NK-92 treated with Interleukin-12 subunit alpha and Interleukin-12 subunit beta, amount 100 ng/mL, for 24 hours (cell line): ENCODE results near the gene TGFBR3L.
"Not testable (repeated sequence)": the region's sequence is repeated elsewhere in the genome, so short reads cannot be mapped to it uniquely, and the experiment has no call there.

Source experiments
- DNase-seq: peaks from one replicate; lab custom pipeline; 2025; lab: John Stamatoyannopoulos, UW

The TGFBR3L gene

DNA sequence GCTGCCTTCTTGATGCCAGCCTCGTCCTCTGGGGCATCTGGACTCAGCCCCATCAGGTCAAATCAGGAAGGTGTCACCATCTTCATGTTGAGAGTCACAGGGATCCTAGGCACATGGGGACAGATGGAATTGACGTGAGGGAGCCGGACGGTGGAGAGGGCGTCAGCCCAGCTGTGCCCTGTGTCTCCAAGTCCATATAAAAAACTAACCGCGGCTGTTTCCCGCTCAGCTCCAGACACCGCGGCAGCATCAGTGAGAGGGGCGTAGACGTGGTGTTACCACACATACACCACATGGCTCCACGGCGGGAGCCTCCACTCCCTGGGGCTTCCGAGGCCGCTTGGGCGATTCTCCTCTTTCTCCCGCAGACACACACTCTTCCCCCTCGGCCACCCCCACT, 34.8 kb upstream of the TGFBR3L start:
- no peak for DNase-seq

DNA sequence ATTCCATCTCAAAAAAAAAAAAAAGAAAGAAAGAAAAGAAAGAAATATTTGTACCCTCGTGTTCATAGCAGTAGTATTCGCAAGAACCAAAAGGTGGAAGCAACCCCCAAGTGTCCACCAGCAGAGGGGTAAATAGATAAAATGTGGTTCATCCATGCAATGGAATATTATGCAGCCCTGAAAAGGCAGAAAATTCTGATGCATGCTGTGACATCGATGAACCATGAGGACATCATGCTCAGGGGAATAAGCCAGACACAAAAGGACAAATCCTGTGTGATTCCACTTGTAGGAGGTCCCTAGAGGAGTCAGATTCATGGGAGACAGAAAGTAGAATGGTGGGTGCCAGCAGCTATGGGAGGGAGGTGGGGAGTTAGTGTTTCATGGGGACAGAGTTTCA, 32.7 kb upstream of the TGFBR3L start:
- DNase-seq, result no peak

DNA sequence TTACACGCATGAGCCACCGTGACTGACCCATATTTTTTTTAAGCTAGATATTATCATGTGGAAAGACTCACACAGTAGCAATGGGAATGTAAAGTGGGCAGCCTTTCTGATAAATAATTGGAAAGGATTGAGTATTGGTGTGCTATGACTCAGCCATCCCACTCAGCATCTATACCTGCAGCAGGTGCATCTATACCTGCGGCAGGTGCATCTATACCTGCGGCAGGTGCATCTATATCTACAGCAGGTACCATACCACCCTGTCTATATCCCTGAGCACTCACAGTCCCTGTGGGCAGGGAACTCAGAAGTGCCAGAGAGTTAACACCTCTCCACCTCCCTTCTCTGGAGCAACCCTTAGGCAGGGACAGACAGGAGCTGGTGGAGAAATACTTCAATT, 31.5 kb upstream of the TGFBR3L start:
- DNase-seq, result no peak

DNA sequence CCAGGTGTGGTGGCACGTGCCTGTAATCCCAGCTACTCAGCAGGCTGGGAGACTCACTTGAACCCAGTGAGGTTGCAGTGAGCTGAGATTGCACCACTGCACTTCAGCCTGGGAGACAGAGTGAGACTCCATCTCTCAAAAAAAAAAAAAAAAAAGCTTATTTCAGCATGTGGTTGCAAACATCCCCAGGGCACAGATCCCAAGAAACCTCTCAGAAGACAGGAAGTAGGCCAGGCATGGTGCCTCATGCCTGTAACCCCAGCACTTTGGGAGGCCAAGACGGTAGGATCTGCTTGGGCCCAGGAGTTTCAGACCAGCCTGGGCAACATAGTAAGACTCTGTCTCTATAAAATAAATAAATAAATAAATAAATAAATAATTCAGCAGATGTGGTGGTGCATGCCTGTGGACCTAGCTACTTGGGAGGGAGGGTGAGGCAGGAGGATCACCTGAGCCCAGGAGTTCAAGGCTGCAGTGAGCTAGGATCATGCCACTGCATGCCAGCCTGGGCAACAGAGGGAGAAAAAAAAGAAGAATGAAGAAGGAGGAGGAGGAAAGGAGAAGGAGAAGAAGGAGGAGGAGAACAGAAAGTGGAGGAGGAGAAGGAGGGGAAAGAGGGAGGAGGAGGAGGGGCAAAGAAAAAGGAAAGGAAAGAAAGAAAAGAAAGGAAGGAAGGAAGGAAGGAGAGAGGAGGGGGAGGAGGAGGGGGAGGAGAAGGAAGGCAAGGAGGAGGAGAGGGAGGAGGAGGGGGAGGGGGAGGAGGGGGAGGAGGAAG, 30.6 kb upstream of the TGFBR3L start:
- DNase-seq, result no peak

DNA sequence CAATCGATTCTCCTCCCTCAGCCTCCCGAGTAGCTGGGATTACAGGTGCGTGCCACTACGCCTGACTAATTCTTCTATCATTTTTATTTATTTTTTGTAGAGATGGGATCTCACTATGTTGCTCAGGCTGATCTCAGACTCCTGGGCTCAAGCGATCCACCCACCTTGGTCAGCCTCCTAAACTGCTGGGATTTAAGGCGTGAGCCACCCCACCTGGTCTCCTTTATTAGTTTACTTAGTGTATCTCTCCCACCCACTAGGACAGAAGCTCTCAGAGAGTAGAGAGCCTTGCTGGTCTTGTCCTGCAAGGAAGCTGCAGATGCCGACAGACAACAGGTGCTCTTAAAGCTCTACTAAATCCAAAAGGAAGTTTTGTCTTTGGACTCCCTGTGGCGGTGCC, 28.8 kb upstream of the TGFBR3L start:
- no peak for DNase-seq

DNA sequence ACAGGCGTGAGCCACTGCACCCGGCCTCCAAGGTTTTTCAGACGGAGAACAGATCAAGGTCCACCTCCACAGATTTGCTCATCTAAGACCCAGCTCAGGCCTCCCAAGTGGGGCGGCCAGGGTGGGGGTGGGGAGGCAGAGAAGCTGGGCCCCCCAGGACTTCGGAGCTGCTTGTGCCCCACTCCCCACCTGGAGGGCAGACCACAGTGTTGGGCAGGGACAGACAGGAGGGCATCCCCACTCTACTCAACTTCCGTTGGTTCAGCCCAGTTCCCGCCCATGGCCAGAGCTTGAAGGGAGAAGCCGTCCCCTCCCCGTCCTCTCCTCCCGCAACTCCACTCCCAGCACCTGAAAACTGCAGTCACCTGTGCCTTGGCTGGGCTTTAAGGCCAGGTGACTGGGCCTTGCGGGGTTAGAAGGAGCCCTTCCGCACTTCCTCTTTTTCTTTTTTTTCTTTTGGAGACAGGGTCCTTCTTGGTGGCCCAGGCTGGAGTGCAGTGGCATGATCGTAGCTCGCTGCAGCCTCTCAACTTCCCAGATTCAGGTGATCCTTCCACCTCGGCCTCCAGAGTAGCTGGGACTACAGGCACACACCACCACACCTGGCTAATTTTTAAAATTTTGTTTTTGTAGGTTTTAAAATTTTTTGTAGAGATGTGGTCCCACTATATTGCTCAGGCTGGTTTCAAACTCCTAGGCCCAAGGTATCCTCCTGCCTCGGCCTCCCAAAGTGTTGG, 27.1 kb upstream of the TGFBR3L start:
- no peak for DNase-seq

DNA sequence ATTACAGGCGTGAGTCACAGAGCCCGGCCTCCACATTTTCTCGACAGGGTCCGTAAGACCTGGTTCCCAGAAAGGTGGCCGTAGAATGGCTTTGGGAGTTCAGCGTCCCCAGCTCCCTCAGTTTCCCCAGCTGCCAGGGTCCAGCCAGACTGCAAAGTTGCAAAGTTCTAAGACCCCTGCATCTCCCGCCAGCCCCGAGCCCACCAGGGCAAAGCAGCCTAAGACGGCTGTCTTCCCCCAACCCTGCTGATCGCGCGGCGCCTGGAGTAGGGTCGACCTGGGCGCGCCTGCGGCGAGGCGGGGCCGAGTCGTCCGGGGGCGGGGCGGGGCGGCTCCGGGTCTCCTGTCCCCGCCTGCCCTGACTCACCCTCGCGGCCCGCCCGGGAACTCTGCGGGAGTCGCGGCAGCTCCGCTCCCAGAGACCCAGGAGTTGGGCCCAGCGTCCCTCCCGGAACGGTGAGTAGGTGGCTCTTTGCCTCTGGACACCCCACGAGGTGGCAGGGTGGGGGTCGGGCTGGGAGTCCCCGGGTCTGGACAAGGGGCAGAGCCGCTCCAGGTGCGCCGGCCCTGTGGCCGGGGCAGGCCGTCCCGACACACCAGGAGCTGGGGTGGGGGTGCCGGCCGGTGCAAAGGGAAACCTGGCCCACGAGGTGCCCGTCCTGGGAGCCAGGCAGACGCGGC, 26.3 kb upstream of the TGFBR3L start, which contains the start of gene LRRC8E:
TSS of gene LRRC8E (plus strand) at position 366 of the 681 bp plus-strand sequence. CDS start 7,094 bp downstream, outside the sequence.
- DNase-seq, result no peak

DNA sequence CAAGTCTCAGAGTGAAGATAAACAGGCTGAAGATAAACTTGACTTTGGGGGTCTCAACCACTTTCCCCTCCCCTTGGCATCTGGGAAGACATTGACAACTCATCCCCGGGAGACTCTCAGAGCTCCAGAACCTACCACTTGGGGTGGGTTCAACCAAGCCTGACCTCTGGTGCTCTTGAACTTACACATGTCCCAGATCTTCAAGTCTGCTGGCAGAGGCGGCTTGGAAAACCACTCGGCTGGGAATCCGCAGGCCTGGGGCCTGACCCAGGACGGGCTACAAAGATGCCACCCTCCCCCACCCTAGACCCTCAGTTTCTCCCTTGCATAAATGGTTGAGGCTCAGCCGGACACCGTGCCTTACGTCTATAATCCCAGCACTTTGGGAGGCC, 25.8 kb upstream of the TGFBR3L start:
- no peak for DNase-seq

DNA sequence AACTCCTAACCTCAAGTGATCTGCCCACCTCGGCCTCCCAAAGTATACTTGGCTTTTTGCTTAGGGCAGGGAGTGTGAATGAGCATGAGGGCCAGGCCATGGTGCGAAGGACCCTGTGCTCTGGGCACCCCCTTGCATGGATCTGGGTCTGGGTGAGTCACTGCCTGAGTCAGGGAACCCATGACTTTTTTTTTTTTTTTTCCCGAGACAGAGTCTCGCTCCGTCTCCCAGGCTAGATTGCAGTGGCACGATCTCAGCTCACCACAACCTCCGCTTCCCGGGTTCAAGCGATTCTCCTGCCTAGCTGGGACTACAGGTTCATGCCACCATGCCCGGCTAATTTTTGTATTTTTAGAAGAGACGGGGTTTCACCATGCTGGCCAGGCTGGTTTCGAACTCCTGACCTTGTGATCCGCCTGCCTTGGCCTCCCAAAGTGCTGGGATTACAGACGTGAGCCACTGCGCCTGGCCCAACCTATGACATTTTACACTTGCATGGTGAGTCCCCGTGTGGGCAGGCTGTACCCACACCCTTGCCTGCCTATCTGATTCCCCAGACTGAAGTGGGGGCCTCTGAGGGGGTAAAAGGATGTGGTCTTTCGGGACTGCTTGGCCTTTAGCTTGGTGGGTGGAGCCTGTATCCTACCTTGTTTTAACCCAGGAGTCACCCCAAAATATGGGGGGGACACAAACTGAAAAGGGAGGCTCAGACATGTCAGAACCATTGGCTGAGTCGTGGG, 21.1 kb upstream of the TGFBR3L start:
- not testable (repeated sequence) for DNase-seq

DNA sequence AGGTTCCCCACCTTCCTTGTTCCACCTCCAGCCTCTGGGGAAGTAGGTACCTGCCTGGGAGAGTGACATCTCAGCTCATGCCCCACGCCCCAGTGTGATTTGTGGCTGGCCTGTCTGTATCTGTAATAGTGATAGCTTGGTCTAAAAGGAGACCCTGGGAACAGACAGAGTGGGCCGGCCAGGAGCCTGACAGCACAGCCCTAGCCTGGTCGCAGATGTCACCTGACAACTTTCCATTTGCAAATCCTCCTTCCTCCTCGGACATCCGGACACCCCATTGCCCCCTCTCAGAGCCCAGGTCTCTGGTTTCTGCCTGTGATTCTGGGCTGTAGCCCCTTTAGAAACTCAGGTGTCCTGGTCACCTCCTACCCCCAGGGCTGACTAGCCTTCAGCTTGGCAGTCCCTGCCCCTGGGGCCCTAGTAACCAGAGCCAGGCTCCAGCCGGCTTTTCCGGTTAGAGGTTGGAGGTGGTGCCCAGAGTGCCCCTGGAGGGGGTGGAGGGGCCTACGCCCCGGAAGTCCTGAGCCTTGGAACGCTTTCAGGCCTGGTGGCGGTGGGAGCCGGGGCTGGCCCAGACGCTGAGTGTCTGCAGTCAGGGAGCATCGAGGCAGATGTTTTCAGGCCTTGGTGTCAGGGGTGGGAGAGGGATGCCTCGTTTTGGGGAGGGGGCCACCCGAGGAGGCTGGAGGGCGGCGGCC, 19.9 kb upstream of the TGFBR3L start:
- no peak for DNase-seq

DNA sequence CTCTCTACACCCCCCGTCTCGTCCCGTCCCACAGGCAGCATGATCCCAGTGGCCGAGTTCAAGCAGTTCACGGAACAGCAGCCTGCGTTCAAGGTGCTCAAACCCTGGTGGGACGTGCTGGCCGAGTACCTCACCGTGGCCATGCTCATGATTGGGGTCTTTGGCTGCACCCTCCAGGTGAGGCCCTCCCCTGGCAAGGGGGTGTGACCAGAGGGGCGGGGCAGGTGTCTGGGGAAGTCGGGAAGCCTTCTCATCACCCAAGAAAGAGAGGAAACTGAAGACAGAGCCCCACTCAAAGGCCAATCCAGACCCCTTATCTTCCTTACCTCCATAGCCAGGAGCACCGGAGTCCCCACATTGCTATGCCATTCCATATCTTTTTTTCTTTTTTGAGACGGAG, 19.1 kb upstream of the TGFBR3L start:
- no peak for DNase-seq

DNA sequence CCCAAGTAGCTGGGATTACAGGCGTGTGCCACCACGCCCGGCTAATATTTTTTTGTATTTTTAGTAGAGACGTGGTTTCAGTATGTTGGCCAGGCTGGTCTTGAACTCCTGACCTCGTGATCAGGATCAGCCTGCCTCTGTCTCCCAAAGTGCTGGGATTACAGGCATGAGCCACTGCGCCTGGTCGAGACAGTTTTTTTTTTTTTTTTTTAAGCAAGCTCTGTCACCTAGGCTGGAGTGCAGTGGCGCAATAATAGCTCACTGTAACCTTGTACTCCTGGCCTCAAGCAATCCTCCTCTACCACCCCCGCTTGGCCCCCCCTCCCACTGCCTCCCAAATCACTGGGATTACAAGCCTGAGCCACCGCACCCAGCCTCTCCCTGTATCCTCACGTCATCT, 17.3 kb upstream of the TGFBR3L start:
- DNase-seq, result no peak

DNA sequence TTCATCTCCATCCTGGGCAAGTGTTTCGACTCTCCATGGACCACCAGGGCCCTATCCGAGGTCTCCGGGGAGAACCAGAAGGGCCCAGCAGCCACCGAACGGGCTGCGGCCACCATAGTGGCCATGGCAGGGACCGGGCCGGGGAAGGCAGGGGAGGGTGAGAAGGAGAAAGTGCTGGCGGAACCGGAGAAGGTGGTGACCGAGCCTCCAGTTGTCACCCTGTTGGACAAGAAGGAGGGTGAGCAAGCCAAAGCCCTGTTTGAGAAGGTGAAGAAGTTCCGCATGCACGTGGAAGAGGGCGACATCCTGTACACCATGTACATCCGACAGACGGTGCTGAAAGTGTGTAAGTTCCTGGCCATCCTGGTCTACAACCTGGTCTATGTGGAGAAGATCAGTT, 15.7 kb upstream of the TGFBR3L start:
- DNase-seq, result no peak

DNA sequence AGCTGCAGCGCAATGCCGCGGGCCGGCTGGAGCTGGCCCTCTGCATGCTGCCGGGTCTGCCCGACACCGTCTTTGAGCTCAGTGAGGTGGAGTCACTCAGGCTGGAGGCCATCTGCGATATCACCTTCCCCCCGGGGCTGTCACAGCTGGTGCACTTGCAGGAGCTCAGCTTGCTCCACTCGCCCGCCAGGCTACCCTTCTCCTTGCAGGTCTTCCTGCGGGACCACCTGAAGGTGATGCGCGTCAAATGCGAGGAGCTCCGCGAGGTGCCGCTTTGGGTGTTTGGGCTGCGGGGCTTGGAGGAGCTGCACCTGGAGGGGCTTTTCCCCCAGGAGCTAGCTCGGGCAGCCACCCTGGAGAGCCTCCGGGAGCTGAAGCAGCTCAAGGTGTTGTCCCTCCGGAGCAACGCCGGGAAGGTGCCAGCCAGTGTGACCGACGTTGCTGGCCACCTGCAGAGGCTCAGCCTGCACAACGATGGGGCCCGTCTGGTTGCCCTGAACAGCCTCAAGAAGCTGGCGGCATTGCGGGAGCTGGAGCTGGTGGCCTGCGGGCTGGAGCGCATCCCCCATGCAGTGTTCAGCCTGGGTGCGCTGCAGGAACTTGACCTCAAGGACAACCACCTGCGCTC, 14.8 kb upstream of the TGFBR3L start:
- DNase-seq, result no peak

DNA sequence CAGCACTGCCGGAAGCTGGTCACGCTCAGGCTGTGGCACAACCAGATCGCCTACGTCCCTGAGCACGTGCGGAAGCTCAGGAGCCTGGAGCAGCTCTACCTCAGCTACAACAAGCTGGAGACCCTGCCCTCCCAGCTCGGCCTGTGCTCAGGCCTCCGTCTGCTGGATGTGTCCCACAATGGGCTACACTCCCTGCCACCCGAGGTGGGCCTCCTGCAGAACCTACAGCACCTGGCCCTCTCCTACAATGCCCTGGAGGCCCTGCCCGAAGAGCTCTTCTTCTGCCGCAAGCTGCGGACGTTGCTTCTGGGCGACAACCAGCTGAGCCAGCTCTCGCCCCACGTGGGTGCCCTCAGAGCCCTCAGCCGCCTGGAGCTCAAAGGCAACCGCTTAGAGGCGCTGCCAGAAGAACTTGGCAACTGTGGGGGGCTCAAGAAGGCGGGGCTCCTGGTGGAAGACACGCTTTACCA, 14.2 kb upstream of the TGFBR3L start:
- DNase-seq, result no peak

DNA sequence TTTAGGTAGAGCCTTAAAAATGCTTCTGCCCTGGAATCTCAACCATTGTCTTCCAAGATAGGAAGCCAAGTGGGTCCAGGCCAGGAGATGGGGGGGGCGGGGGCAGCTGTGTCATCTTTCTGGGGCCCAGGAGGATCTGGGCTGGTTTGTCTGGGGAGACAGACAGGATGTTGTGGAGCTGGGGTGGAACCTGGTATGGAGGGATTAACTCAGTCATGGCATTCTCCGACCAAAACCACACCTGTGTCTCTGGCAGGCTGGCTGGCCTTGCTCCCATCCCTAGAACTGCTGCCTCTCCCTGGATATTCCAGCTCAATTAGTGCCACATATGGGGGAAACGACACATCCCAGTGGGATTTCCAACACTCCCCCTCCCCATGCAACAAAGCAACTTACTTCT, 13.7 kb upstream of the TGFBR3L start:
- DNase-seq, result no peak

DNA sequence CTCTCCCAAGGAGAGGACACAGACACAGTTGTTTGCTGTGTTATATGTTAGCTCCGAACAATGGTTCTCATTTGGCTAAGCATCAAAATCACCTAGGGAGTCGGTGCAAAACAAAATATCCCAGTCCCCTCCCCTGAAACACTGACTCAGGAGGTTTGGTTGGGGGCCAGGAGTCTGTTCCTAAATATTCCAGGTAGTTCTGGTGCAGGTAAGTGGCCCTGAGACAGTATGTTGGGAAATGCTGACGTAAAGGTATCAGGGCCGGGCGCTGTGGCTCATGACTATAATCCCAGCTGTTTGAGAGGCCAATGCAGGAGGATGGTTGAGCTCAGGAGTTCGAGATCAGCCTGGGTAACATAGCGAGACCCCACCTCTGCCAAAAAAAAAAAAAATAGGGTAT, 13.3 kb upstream of the TGFBR3L start:
- DNase-seq, result no peak

DNA sequence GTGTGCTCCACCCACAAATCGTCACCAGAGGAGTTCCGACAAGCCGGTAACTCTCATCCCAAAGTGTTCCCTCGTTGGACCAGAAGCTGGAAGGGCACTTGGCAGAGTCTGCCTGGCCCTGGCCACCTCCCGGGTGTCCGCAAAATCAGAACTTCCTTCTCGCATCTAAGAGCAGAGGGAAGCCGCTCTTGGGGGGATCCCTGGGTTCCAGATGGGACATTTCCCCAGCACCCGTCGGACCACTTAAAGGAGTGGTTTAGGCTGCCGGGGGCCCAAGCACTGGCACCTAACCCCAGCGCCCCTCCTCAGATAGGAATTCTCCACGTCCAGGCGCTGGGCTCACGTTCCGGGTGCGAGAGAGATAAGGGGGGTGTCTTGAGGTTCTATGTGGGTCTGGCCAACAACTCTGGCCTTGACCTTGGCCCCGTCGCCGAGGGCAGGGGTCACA, 11.8 kb upstream of the TGFBR3L start:
- no peak for DNase-seq

DNA sequence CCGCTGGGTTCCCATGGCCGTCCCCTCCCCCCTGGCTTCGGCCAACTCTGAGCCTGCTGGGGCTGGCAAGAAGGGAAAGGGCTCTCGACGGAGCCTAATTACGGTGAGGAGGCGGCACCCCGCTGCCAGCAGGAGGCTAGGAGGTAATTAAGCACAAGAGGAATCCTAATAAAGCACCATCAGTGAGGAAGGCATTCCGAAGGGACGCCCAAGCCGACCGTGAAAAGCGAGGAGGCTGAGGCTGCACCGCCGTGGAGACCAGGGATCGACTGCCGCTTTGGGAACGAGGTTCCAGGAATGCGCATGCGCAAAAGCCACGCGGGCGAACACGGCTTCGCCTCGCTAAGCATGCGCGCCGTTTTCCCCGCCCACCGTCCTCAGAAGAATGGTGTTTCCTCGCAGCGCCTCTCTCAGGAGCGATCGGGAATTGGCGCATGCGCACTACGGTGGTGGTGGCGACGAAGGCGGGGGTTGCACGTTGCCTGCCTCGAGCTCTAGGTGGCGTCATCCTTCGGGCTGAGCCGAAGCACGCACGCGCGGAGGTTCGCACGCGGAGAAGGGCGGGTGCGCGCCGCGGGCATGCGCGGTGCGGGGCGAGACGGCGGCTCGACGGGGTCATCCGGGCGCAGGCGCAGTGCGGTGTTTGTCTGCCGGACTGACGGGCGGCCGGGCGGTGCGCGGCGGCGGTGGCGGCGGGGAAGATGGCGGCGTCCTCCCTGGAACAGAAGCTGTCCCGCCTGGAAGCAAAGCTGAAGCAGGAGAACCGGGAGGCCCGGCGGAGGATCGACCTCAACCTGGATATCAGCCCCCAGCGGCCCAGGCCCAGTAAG, 11.2 kb upstream of the TGFBR3L start, which contains the start of gene MAP2K7:
TSS of gene MAP2K7 (plus strand) at position 634 of the 830 bp plus-strand sequence. CDS start at position 702, 68 bp downstream.
- DNase-seq, result peak; percentile 100
